ENCODE results near the gene RAP1GAP2.

DNA sequence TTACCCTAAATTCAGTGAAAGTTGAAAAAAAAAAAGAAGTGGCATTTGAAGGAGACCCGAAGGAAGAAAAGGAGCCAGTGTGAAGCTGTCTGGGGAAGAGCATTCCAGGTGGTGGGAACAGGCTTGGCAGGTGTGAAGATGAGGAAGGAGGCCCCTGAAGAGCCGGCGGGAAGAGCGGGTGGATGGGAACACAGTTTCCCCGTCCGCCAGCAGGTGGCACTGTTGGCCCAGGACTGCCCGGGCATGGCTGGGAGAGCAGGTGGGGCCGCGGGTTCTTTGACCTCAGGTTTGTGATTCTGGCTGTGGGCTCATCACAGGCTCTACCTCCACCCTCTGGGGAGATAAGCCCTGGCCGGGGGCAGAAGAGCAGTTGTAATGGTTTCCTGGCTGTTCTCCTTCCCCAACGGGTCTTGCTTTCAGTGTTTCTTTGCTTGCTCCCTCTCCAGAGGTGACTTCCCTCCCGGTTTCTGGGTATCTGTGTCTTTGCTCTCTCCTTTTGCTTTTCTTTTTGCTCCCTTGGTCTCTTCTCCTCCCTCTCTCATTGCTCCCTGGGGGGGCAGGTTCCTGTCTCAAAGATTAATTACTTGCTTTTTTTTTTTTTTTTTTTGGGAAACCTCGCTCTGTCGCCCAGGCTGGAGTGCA lies 32.3 kb downstream of the RAP1GAP2 start:
- TF ChIP-seq, protein P1, sequence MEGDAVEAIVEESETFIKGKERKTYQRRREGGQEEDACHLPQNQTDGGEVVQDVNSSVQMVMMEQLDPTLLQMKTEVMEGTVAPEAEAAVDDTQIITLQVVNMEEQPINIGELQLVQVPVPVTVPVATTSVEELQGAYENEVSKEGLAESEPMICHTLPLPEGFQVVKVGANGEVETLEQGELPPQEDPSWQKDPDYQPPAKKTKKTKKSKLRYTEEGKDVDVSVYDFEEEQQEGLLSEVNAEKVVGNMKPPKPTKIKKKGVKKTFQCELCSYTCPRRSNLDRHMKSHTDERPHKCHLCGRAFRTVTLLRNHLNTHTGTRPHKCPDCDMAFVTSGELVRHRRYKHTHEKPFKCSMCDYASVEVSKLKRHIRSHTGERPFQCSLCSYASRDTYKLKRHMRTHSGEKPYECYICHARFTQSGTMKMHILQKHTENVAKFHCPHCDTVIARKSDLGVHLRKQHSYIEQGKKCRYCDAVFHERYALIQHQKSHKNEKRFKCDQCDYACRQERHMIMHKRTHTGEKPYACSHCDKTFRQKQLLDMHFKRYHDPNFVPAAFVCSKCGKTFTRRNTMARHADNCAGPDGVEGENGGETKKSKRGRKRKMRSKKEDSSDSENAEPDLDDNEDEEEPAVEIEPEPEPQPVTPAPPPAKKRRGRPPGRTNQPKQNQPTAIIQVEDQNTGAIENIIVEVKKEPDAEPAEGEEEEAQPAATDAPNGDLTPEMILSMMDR (conservative IDR thresholded peaks at IDR 0.05; ENCODE audit: low read length): peak; percentile 88
- no peak for TF ChIP-seq EZH2phosphoT487 (IDR thresholded peaks at IDR 0.05; ENCODE audit: borderline replicate concordance, low read depth, low read length)
